GM21526 (cell line): ENCODE results near the gene RORB.

Experiments used
- ATAC-seq: cut with Tn5 transposase; IDR thresholded peaks from one replicate; pipeline ENCODE4 v1.9.1; 2021; ENCODE audit warnings: moderate library complexity; ENCODE audit not compliant: unreplicated experiment, low FRiP score

RORB gene

DNA sequence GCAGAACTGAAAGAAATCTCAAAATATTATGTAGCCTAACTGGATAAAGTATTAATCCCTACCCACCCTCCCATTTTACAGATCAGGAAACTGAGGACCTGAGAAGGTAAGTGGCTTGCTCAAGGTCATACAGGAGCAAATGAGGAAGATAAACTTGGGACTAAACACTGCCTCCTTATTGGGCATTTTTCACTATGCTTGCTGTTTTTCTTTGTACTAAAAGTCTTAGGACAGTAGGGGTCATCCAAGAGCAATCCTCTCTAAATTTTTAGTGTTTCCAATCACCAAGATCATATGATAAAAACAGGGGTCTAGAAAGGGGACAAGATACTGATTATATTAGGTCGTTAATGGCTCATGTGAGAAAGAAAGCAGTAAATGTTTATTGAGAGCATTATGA lies 80.8 kb downstream of the RORB start:
- ATAC-seq: no peak

DNA sequence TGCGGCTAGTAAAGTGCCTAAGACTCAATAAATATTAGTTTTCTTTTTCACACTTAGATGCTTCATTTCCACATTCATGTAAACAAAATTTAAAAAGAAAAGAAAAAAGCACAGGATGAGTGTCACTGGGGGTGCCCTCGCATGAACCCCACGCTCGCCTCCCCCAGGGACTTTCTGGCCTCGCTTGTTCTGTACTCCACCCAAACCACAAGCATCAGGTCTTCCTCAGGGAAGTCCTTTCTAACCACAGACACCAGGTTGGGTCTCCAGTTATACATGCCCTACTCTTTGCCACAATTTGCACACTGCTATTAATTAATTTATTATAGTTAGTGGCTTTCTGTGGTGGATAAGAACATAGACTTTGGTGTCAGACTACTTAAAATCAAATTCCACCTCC lies 92.4 kb downstream of the RORB start:
- no peak for ATAC-seq

DNA sequence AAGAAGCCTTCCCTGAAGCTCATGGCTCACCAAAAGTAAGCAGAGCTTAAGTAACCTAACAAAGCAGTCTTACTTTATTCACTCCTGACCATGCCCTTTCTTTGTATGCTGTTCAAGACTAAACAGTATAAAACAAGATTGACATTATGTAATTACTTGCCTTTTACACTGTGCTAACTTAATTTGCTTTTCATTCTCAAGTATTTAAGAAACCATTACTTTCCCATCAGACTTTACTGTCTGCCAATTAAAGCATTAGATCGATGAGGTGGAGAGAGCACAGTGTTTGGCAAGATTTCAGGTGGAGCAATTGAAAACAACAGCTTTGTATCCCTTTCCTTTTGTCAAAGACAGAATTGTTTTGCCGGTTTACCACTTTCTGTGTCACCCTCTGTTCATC lies 98.2 kb downstream of the RORB start:
- ATAC-seq: no peak

- ATAC-seq: no peak
Measured at GRCh38 chr9:74598874-74599273, 101.7 kb downstream of the RORB start.

DNA sequence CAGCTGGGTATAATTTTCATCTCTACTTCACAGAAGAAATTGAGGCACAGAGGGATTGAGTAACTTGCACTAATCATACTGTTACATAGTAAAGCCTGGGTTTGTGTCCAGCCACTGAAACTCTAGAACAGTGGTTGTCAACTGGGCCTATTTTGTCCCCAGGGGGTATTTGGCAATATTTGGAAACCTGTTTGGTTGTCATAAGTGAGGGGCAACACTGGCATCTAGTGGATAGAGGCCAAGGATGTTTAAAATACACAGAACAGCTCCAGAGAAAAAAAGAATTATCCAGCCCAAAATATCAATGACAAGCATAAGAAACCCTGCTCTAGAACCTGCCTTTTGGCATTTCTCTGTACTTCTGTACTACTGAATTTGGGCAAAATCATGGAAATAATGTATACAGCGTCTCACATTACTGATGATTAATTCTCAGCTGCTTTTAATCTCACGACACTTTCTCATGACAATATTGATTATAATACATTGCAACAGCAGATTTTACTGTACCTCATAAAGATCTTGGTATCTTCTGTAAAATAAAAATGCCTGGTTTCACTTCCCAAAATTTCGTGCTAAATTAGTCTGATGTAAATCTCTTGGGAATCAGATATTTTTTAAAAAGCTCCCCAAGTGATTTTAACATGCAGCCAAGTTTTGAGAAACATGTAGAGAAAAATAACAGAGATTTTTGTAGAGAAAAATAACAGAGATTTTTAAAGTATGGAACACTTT lies 112.7 kb downstream of the RORB start:
- no peak for ATAC-seq

GRCh38 chr9:74610523-74611061 lies 113.5 kb downstream of the RORB start:
- ATAC-seq: no peak

GRCh38 chr9:74630228-74630627 lies 133.1 kb downstream of the RORB start:
- no peak for ATAC-seq

- no peak for ATAC-seq
Measured at GRCh38 chr9:74639112-74639511, 142.0 kb downstream of the RORB start.

DNA sequence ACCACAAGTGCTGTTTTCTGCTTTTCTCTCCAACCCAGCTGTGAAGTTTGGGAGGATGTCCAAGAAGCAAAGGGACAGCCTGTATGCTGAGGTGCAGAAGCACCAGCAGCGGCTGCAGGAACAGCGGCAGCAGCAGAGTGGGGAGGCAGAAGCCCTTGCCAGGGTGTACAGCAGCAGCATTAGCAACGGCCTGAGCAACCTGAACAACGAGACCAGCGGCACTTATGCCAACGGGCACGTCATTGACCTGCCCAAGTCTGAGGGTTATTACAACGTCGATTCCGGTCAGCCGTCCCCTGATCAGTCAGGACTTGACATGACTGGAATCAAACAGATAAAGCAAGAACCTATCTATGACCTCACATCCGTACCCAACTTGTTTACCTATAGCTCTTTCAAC lies 145.2 kb downstream of the RORB start:
- ATAC-seq: no peak

- no peak for ATAC-seq
Measured at GRCh38 chr9:74643303-74643923, 146.3 kb downstream of the RORB start.

- no peak for ATAC-seq
Measured at GRCh38 chr9:74644023-74644422, 146.9 kb downstream of the RORB start.

GRCh38 chr9:74645007-74645639 lies 148.0 kb downstream of the RORB start:
- ATAC-seq: no peak

DNA sequence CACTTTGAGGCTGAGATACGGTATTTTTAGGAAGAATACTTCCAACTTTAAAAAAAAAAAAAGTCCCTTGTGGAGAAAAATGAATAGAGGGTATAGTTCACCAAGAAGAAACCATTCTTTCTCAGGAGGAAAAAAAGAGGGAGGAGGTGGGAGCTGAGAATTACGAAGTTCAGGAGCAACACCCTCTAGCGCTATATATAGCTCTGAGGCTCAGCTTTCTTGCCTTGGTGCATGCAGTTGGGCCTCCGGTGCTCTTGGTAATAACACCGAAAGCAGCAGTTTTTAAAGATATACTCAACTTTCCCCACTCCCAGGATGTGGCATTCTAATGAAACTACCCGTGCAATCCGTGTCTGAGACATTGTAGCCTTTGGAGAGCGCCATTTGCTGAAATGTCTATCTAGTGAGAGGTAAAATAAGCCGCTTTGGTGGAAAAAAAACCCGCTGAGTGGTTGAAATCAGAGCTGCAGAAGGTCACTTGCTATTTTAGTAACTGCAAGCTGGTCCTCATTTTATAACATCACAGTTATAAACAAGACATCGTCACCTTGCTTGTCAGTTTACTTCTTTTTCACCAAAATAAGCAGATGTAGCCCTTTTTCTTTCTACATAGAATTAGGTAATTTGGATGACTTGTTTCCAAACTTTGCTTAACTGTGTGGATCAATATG lies 156.4 kb downstream of the RORB start:
- no peak for ATAC-seq

- no peak for ATAC-seq
Measured at GRCh38 chr9:74662674-74663073, 165.5 kb downstream of the RORB start.

GRCh38 chr9:74663439-74663838 lies 166.3 kb downstream of the RORB start:
- ATAC-seq: no peak

- no peak for ATAC-seq
Measured at GRCh38 chr9:74666625-74667316, 169.6 kb downstream of the RORB start.

DNA sequence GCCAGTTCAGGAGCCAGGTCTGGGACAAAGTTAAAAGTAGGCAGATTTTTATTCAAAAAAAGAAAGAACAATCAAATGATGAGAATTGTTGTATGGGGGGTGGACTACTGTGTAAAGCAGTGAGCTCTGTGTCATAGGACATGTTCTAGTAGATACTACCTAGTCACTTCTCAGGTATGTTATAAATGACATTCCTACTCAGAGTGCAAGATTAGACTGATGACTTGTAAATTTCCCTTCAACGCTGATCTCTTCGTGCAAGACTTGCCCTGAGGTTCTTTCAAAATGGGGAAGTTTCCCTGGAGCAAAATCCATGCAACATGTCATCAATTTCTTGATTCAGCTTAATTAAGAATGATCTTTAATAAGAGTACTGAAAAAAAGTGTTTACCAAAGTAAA lies 175.1 kb downstream of the RORB start:
- ATAC-seq: no peak

GRCh38 chr9:74674077-74674476 lies 176.9 kb downstream of the RORB start:
- no peak for ATAC-seq

GRCh38 chr9:74681906-74682305 lies 184.8 kb downstream of the RORB start:
- no peak for ATAC-seq

DNA sequence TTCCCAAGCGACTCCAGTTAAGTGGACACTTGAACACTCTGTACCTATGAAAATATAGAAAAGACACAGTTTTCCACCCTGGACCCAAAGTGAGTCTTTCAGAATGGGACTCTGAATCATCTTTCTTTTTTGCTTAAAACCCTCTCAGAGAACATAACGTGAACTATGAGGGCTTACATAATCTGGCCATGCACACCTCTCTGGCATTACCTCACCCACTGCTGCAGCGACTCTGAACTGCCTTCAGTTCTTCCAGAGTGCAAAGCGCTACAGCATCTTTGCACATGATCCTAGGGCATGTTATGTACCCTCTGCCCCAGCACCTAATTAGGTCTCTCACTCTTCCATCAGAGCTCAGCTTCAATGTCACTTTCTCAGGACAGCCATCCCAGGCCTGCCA lies 186.2 kb downstream of the RORB start:
- ATAC-seq: no peak

DNA sequence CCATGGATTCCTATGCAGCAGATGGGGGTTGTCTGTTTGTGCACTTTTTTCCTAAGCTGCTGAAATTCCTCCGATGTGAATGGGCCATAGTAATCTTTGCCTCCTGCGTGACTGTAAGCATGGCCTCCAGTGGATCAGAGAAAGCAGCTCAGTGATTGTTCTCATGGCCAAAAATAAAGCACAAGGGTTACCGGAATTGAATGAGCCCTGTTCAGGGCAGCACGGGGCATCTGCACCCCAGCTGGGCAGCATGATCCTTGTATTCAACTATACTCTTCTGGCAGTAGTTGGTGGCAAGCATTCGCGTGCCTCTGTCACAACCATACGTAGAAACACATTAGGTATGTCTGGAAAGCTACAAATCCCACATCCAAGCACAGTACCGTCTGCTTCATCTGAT lies 193.9 kb downstream of the RORB start:
- ATAC-seq: no peak
